PC-9 (cell line): Measurements from ENCODE around the gene KIT. TPM values are rescaled to one million over a fixed set of nuclear protein-coding genes. Genes with fewer than 3 reads are reported as not detected.

Experiments
- BruUV-seq: library from RNA; stranded (reverse); fragments of 400-500 nt; replicated peaks from 2 replicates; lab custom pipeline; 2021; lab: Mats Ljungman, UMichigan
- CTCF ChIA-PET: fragments of 300-600 bp; sonication (Branson Sonifier 250); formaldehyde crosslinking; loops from one replicate; lab custom pipeline; 2022; ENCODE audit warnings: antibody characterized with exemption; lab: Charles Lee
- POLR2A ChIA-PET: fragments of 300-600 bp; sonication (Branson Sonifier 250); formaldehyde crosslinking; loops from one replicate; lab custom pipeline; 2022; ENCODE audit warnings: antibody characterized with exemption; ENCODE audit not compliant: unreplicated experiment; lab: Charles Lee
- DNase-seq, 2 experiments: peaks; one replicate each; pipeline versions ENCODE4 v3.0.0 to v3.0.0-alpha.2; 2015 to 2022; ENCODE audit warnings: mixed read lengths in 1 of 2
- H2AFZ ChIP-seq: fragments of 200-600 bp; sonication (generic); 2 replicates; pipeline ENCODE4 v1.8.1; 2017; ENCODE audit warnings: antibody characterized with exemption
- H3F3A ChIP-seq: fragments of 200-600 bp; sonication (generic); 2 replicates; pipeline ENCODE4 v1.8.1; 2017; ENCODE audit warnings: antibody characterized with exemption, mild to moderate bottlenecking, low read depth; ENCODE audit not compliant: insufficient read depth
- H3K27ac ChIP-seq: fragments of 200-600 bp; sonication (generic); 2 replicates; pipeline ENCODE4 v1.6.1; 2016; ENCODE audit warnings: mixed run types
- H3K27me3 ChIP-seq: fragments of 200-600 bp; sonication (generic); 2 replicates; pipeline ENCODE4 v1.6.1; 2016; ENCODE audit warnings: low read depth, mixed run types; ENCODE audit not compliant: insufficient read depth
- H3K36me3 ChIP-seq: fragments of 200-600 bp; sonication (generic); 2 replicates; pipeline ENCODE4 v1.6.1; 2016; ENCODE audit warnings: low read depth, mixed run types
- H3K4me1 ChIP-seq: fragments of 200-600 bp; sonication (generic); replicated peaks from 2 replicates; pipeline ENCODE4 v1.6.1; 2016; ENCODE audit warnings: mixed run types; ENCODE audit not compliant: insufficient read depth
- H3K4me2 ChIP-seq: fragments of 200-600 bp; sonication (generic); 2 replicates; pipeline ENCODE4 v1.6.1; 2017; ENCODE audit warnings: mixed run types
- H3K4me3 ChIP-seq: fragments of 200-600 bp; sonication (generic); 2 replicates; pipeline ENCODE4 v1.6.1; 2016; ENCODE audit warnings: mixed run types
- H3K79me2 ChIP-seq: fragments of 200-600 bp; sonication (generic); 2 replicates; pipeline ENCODE4 v1.6.1; 2017; ENCODE audit warnings: low read depth, mixed run types
- H3K9me2 ChIP-seq: fragments of 200-600 bp; sonication (generic); 2 replicates; pipeline ENCODE4 v1.8.1; 2017; ENCODE audit warnings: mild to moderate bottlenecking; ENCODE audit not compliant: insufficient read depth
- H3K9me3 ChIP-seq: fragments of 200-600 bp; sonication (generic); 2 replicates; pipeline ENCODE4 v1.8.1; 2016; ENCODE audit warnings: low read depth; ENCODE audit not compliant: insufficient read depth
- H4K20me1 ChIP-seq: fragments of 200-600 bp; sonication (generic); 2 replicates; pipeline ENCODE4 v1.8.1; 2017; ENCODE audit not compliant: insufficient read depth
- EZH2 ChIP-seq: fragments of 200-600 bp; sonication (generic); IDR thresholded peaks from 2 replicates; pipeline ENCODE4 v1.8.0; 2017; ENCODE audit warnings: antibody characterized with exemption, low read depth
- intact Hi-C: fragments of 100-400 bp; cut with micrococcal nuclease; formaldehyde crosslinking; loops from one replicate; pipeline ENCODE4 v1.10.0; 2022; ENCODE audit not compliant: unreplicated experiment
- total RNA-seq: library from RNA; stranded (reverse); gene quantifications from 2 replicates; pipeline ENCODE4 v1.2.3, GENCODE V29; 2021
- TF ChIP-seq, protein P1 (sequence below): fragments of 200-600 bp; sonication (generic); conservative IDR thresholded peaks from 2 replicates; pipeline ENCODE4 v1.6.1; 2017; ENCODE audit warnings: mixed run types, antibody characterized with exemption, mild to moderate bottlenecking, moderate library complexity

KIT gene
- total RNA-seq, 1 experiment from 2014 or later = not detected

DNA sequence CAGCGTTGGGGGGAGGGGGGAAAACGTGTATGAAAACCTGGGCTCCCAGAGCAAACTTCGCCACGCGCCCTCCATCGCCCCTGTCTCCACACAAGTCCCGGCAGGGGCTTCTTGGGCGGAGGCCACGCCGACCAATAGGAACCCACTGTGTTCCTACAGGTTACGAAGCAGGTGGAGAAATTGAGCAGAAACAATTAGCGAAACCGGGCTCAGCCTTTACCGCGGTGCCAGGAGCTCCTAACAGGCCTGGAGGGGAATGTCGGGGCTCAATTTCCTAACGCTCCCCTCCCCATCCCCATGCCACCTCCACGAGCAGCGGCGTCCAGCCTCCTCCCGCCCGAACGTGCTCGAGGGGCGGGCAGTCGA, 589 bp upstream of the KIT start:
- BruUV-seq = no TSS peak
- no peak for DNase-seq
- H3K4me3 ChIP-seq = no peak overlapping the region
- POLR2A ChIA-PET = no interaction called here
- CTCF ChIA-PET = no interaction called here
- no peaks in the 10 kb centered on the region for H3K9me3 ChIP-seq
- no peaks in the 10 kb centered on the region for H3K36me3 ChIP-seq
- no peaks in the 10 kb centered on the region for H3K27me3 ChIP-seq
- no peak overlapping the region for H2AFZ ChIP-seq
- no peaks in the 10 kb centered on the region for H4K20me1 ChIP-seq
- intact Hi-C loops = no loop called here
- TF ChIP-seq EZH2 = no peak
- TF ChIP-seq, protein P1, sequence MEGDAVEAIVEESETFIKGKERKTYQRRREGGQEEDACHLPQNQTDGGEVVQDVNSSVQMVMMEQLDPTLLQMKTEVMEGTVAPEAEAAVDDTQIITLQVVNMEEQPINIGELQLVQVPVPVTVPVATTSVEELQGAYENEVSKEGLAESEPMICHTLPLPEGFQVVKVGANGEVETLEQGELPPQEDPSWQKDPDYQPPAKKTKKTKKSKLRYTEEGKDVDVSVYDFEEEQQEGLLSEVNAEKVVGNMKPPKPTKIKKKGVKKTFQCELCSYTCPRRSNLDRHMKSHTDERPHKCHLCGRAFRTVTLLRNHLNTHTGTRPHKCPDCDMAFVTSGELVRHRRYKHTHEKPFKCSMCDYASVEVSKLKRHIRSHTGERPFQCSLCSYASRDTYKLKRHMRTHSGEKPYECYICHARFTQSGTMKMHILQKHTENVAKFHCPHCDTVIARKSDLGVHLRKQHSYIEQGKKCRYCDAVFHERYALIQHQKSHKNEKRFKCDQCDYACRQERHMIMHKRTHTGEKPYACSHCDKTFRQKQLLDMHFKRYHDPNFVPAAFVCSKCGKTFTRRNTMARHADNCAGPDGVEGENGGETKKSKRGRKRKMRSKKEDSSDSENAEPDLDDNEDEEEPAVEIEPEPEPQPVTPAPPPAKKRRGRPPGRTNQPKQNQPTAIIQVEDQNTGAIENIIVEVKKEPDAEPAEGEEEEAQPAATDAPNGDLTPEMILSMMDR = no peak
- H3K4me1 ChIP-seq = no peaks in the 10 kb centered on the region
- no peaks in the 10 kb centered on the region for H3K79me2 ChIP-seq
- H3F3A ChIP-seq = no peaks in the 10 kb centered on the region
- no peak overlapping the region for H3K27ac ChIP-seq
- no peaks in the 10 kb centered on the region for H3K9me2 ChIP-seq
- no peak overlapping the region for H3K4me2 ChIP-seq

GRCh38 chr4:54658252-54659093, 716 bp downstream of the KIT start:
- ChIA-PET POLR2A (no interaction called here), CTCF (no interaction called here)
- H4K20me1 ChIP-seq = no peaks in the 10 kb centered on the region
- H3K27me3 ChIP-seq = no peaks in the 10 kb centered on the region
- no peak overlapping the region for H3K4me3 ChIP-seq
- H3F3A ChIP-seq = no peaks in the 10 kb centered on the region
- H3K9me3 ChIP-seq = no peaks in the 10 kb centered on the region
- no peak overlapping the region for H3K27ac ChIP-seq
- TF ChIP-seq, protein P1 = no peak
- TF ChIP-seq EZH2 = no peak
- H3K9me2 ChIP-seq = no peaks in the 10 kb centered on the region
- intact Hi-C loops = no loop called here
- DNase-seq = no peak
- H3K36me3 ChIP-seq = no peaks in the 10 kb centered on the region
- no peak overlapping the region for H2AFZ ChIP-seq
- no peaks in the 10 kb centered on the region for H3K79me2 ChIP-seq
- no peak overlapping the region for H3K4me2 ChIP-seq
- BruUV-seq = no TSS peak
- H3K4me1 ChIP-seq = no peaks in the 10 kb centered on the region

DNA sequence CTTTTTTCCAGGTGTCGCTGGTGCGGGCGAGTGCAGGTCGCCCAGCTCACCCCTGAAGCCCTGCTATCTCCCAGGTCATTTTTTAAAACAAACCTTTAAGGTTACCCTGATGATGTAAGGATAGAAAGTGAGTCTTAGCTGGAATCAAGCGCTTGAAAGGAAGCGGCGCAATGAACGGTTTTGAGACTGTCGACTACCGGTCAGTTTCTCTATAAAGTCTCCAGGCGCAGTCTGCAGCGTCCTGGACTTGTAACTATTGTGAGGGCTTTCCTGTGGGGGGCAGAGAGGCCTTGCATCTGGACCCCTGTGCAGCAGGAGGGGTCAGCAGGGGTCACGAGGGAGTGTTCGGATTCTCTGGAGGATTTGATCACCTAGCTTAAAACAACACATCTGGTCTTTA, 1.6 kb downstream of the KIT start:
- BruUV-seq = no TSS peak
- Histone ChIP-seq H3K9me3 (no peaks in the 10 kb centered on the region), H3K9me2 (no peaks in the 10 kb centered on the region), H3K27me3 (no peaks in the 10 kb centered on the region), H3F3A (no peaks in the 10 kb centered on the region), H4K20me1 (no peaks in the 10 kb centered on the region), H2AFZ (no peak overlapping the region), H3K27ac (no peak overlapping the region), H3K4me3 (no peak overlapping the region), H3K4me2 (no peak overlapping the region), H3K4me1 (no peaks in the 10 kb centered on the region), H3K79me2 (no peaks in the 10 kb centered on the region), H3K36me3 (no peaks in the 10 kb centered on the region)
- ChIA-PET CTCF (no interaction called here), POLR2A (no interaction called here)
- TF ChIP-seq, protein P1 = no peak
- no peak for TF ChIP-seq EZH2
- intact Hi-C loops = no loop called here
- DNase-seq = no peak
